Activated CD8-positive, alpha-beta T cell treated with anti-CD3 and anti-CD28 coated beads for 36 hours (primary cell): ENCODE data around the gene SLC15A5. TPM values are rescaled to one million over a fixed set of nuclear protein-coding genes. Genes with fewer than 3 reads are reported as not detected.

ENCODE experiments used
- ATAC-seq: fragments of 200-7000 bp; cut with Tn5 transposase; one replicate; pipeline ENCODE4 v1.10.0; 2021; ENCODE audit warnings: mild to moderate bottlenecking, moderate library complexity
- CTCF ChIA-PET: fragments of 350-600 bp; sonication (Branson Sonifier 250); formaldehyde crosslinking; loops from one replicate; lab custom pipeline; 2021; ENCODE audit warnings: antibody characterized with exemption; lab: Charles Lee
- POLR2A ChIA-PET: fragments of 350-600 bp; sonication (Branson Sonifier 250); formaldehyde crosslinking; loops from one replicate; lab custom pipeline; 2021; ENCODE audit warnings: antibody characterized with exemption; lab: Charles Lee
- DNase-seq: peaks from one replicate; pipeline ENCODE4 v3.0.0-alpha.2; 2020
- H3K27ac Mint-ChIP-seq: one replicate; pipeline ENCODE4 v1.8.0; 2021; ENCODE audit warnings: mild to moderate bottlenecking, mixed read lengths
- H3K27me3 Mint-ChIP-seq: one replicate; pipeline ENCODE4 v1.8.0; 2021; ENCODE audit warnings: mixed read lengths
- H3K36me3 Mint-ChIP-seq: one replicate; pipeline ENCODE4 v1.8.0; 2021; ENCODE audit warnings: low read depth, mixed read lengths
- H3K4me1 Mint-ChIP-seq: one replicate; pipeline ENCODE4 v1.8.0; 2021; ENCODE audit warnings: low read depth, mixed read lengths
- H3K4me3 Mint-ChIP-seq: one replicate; pipeline ENCODE4 v1.8.0; 2021; ENCODE audit warnings: mild to moderate bottlenecking, moderate library complexity, mixed read lengths
- H3K9me3 Mint-ChIP-seq: one replicate; pipeline ENCODE4 v1.8.0; 2021; ENCODE audit warnings: mixed read lengths
- intact Hi-C: fragments of 100-400 bp; cut with micrococcal nuclease; formaldehyde crosslinking; loops from one replicate; pipeline ENCODE4 v1.10.0; 2022
- total RNA-seq, 2 experiments: library from RNA; stranded (reverse); gene quantifications; one replicate each; pipeline ENCODE4 v1.2.3, GENCODE V29; 2021
- TF ChIP-seq, protein P1 (sequence below): fragments of 200-600 bp; IDR thresholded peaks from one replicate; pipeline ENCODE4 v1.8.0; 2022; ENCODE audit warnings: antibody characterized with exemption, mild to moderate bottlenecking

SLC15A5 gene
- total RNA-seq, 2 experiments from 2014 or later = not detected

DNA sequence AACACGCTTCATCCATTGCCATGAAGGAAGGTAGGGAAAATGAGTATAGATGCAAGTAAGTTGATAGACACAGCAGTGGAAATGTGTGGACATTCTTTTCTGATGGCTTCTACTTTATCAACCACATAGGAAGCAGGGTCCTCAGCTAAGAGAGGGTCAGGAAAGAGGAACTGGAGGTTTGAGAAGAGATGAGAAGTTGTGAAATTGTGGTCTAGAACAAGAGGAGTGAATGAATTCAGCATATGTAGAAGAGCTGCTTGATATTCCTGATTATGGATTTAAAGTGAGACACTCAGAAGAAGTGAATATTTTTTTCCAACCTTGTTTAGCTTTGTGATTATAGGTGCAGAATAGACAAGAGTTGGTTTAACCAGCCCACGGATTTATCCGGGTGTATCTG lies 128.5 kb downstream of the SLC15A5 start:
- no peak for DNase-seq
- ChIA-PET POLR2A (no interaction called here), CTCF (no interaction called here)
- Mint-ChIP-seq H3K27ac (no peak overlapping the region), H3K27me3 (no peaks in the 10 kb centered on the region), H3K4me3 (no peak overlapping the region), H3K9me3 (no peaks in the 10 kb centered on the region), H3K4me1 (no peaks in the 10 kb centered on the region), H3K36me3 (no peaks in the 10 kb centered on the region)
- intact Hi-C loops = no loop called here
- ATAC-seq = no peak
- TF ChIP-seq, protein P1, sequence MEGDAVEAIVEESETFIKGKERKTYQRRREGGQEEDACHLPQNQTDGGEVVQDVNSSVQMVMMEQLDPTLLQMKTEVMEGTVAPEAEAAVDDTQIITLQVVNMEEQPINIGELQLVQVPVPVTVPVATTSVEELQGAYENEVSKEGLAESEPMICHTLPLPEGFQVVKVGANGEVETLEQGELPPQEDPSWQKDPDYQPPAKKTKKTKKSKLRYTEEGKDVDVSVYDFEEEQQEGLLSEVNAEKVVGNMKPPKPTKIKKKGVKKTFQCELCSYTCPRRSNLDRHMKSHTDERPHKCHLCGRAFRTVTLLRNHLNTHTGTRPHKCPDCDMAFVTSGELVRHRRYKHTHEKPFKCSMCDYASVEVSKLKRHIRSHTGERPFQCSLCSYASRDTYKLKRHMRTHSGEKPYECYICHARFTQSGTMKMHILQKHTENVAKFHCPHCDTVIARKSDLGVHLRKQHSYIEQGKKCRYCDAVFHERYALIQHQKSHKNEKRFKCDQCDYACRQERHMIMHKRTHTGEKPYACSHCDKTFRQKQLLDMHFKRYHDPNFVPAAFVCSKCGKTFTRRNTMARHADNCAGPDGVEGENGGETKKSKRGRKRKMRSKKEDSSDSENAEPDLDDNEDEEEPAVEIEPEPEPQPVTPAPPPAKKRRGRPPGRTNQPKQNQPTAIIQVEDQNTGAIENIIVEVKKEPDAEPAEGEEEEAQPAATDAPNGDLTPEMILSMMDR = no peak

Other genes starting within 250 kb of the SLC15A5 start
- not detected for gene MGST1, start 70.0 kb upstream of the SLC15A5 start, total RNA-seq